ENCODE data around the gene CLEC2B. TPM values are rescaled to one million over a fixed set of nuclear protein-coding genes. Genes with fewer than 3 reads are reported as not detected.
A peak's percentile ranks its signal among the peaks of the same experiment; 100 is the strongest.
"Not testable (repeated sequence)": the region's sequence is repeated elsewhere in the genome, so short reads cannot be mapped to it uniquely, and the experiment has no call there.

Gene CLEC2B
- total RNA-seq, 2 experiments from 2014 or later, result 55.1 to 55.3 TPM

DNA sequence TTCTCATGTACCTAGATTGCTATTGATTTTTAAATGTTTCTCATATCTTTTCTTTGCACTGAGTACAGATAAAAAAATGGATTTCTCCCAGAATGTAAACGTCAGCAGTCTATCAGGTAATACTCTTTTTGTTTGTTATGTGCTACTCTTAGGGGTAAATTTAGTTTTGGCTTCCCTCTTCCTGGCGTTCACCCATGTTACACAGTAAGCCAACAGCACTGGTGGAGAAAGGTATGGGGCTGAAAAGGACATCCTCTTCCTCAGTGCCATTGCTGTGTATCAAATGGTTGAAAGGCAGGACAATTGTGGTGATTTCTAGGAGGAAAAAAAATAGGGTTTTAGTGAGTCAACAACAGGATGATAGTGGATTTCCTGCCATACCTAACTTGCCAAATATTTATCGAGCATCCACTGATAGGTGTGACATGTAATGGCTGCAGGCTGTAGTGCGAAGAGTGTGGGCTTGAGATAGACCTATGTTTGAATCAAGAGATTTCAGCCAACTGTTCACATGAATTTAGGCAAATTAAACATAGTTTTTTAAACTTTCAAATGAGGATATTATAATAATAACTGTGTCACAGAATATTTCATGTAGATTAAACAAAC lies 19.6 kb upstream of the CLEC2B start:
- H3K27me3 Mint-ChIP-seq, result no peaks in the 10 kb centered on the region
- DNase-seq (no peak), ATAC-seq (no peak)
- H3K27ac Mint-ChIP-seq, result no peak overlapping the region
- no peaks in the 10 kb centered on the region for H3K9me3 Mint-ChIP-seq (ENCODE audit: low read depth)
- no peak overlapping the region for H3K4me3 Mint-ChIP-seq
- CTCF ChIA-PET, result no interaction called here
- peaks cover 14% of the 10 kb centered on the region for H3K4me1 Mint-ChIP-seq
- peaks cover 3% of the 10 kb centered on the region for H3K36me3 Mint-ChIP-seq

DNA sequence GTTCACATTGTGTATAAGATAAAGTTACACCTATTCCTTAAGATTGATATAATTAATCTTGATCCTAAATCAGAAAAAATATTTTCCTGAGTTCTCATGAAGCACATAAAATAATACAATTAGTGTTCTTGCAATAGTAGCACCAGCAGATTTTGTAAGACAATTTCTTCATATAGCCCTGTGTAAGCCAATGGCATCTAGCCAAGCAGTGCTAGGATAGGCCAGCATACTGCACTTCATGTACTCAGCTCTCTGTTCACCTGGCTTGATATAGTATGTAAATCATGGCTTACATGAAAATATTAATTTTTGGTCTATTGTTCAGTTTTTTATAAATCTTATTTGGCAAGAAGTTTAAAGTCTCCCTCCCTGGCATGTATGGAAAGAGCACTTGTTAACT lies 14.0 kb upstream of the CLEC2B start:
- Mint-ChIP-seq H3K27ac (no peak overlapping the region), H3K9me3 (ENCODE audit: low read depth) (no peaks in the 10 kb centered on the region), H3K27me3 (no peaks in the 10 kb centered on the region), H3K4me1 (peaks cover 22% of the 10 kb centered on the region), H3K4me3 (no peak overlapping the region), H3K36me3 (peaks cover 4% of the 10 kb centered on the region)
- ATAC-seq (no peak), DNase-seq (no peak)
- CTCF ChIA-PET, result no interaction called here

DNA sequence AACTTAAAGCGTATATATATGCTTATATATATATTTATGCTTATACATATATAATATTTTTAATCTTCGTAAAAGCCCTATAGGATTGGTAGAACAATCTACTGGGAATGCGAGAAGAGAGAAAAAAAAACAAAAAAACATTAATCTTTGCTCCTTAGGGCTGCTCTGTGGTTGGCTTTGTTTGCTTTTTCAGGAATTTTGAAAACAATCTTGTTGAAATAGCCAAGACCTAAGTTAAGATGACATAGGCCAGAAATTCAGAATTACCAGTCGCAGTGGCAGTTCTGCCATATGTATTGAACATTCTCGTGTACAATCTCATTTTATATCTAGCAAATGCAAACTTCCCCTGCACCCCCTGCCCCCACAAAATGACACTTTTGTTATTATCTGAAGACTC lies 12.8 kb upstream of the CLEC2B start:
- H3K9me3 Mint-ChIP-seq (ENCODE audit: low read depth), result no peaks in the 10 kb centered on the region
- no peaks in the 10 kb centered on the region for H3K27me3 Mint-ChIP-seq
- DNase-seq (no peak), ATAC-seq (no peak)
- CTCF ChIA-PET, result no interaction called here
- H3K36me3 Mint-ChIP-seq, result peaks cover 2% of the 10 kb centered on the region
- no peak overlapping the region for H3K27ac Mint-ChIP-seq
- H3K4me1 Mint-ChIP-seq, result peaks cover 20% of the 10 kb centered on the region
- H3K4me3 Mint-ChIP-seq, result no peak overlapping the region

DNA sequence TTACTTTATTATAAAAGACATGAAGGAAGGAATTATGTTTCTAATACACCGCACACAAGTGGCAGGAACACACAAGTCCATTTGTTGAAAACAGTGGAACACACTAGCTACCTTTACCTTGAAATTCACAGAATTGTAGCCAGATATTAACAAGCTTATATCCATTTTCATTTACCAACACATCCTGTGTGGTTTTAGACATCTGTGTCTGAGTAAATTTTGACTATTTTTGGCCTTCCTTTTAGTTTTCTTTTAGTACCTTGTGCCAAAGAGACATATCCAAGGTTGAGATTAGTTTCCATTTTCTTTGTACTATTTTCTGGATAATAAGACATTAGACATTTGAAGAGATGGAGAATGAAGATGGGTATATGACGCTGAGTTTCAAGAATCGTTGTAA lies 12.1 kb upstream of the CLEC2B start, which contains the start of gene KLRF2:
TSS of gene KLRF2 (plus strand) at position 244 of the 400 bp plus-strand sequence. CDS start at position 351, 107 bp downstream.
- peak; percentile 27 for ATAC-seq
- Mint-ChIP-seq H3K27ac (peak within 1 kb of the TSS; percentile 45), H3K4me3 (no peak within 1 kb of the TSS), H3K9me3 (ENCODE audit: low read depth) (no peaks in the 10 kb centered on the region), H3K27me3 (no peaks in the 10 kb centered on the region), H3K4me1 (peaks cover 20% of the 10 kb centered on the region), H3K36me3 (peaks cover 2% of the 10 kb centered on the region)
- CTCF ChIA-PET, result interaction anchor here (1.0 kb wide), 1 partner anchor 44 kb away, joined by 5 read pairs; no protein-coding TSS in a partner anchor
- DNase-seq, result no peak

DNA sequence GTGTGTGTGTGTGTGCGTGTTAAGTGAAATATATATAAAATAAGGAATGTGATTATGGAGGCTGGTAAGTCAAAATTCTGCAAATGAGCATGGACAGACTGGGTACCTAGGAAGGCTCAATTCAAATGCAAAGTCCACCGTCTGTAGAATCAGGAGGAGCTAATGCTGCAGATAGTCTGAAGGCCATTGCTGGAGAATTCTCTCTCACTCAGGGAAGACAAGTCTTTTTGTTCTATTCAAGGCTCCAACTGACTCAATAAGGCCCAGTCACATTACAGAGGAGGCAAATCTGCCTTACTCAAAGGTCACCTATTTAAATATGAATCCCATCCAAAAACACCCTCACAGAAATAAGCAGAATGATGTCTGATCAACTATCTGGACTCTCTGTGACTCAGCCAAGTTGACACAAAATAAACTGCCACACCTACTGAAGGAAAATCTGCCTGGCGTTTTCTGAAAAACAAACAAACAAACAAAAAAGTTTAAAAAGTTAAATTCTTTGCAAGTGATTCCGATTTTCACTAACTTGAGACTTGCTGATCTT lies 11.5 kb upstream of the CLEC2B start:
- no peaks in the 10 kb centered on the region for H3K9me3 Mint-ChIP-seq (ENCODE audit: low read depth)
- H3K4me3 Mint-ChIP-seq, result no peak overlapping the region
- no peaks in the 10 kb centered on the region for H3K27me3 Mint-ChIP-seq
- CTCF ChIA-PET, result interaction anchor here (1.0 kb wide), 1 partner anchor 45 kb away, joined by 5 read pairs; no protein-coding TSS in a partner anchor
- no peak for ATAC-seq
- DNase-seq, result no peak
- H3K27ac Mint-ChIP-seq, result no peak overlapping the region
- peaks cover 2% of the 10 kb centered on the region for H3K36me3 Mint-ChIP-seq
- peaks cover 20% of the 10 kb centered on the region for H3K4me1 Mint-ChIP-seq

DNA sequence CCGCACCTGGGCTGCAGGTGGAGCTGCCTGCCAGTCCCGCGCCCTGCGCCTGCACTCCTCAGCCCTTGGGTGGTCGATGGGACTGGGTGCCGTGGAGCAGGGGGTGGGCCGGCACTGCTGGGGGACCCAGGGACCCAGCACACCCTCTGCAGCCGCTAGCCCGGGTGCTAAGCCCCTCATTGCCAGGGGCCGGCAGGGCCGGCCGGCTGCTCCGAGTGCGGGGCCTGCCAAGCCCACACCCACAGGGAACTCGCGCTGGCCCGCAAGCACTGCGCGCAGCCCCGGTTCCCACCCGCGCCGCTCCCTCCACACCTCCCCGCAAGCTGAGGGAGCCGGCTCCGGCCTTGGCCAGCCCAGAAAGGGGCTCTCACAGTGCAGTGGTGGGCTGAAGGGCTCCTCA lies 7.0 kb upstream of the CLEC2B start:
- H3K4me3 Mint-ChIP-seq; H3K27ac Mint-ChIP-seq; CTCF ChIA-PET; H3K36me3 Mint-ChIP-seq; H3K9me3 Mint-ChIP-seq (ENCODE audit: low read depth); DNase-seq; H3K27me3 Mint-ChIP-seq; ATAC-seq: not testable (repeated sequence)
- peaks cover 18% of the 10 kb centered on the region for H3K4me1 Mint-ChIP-seq

DNA sequence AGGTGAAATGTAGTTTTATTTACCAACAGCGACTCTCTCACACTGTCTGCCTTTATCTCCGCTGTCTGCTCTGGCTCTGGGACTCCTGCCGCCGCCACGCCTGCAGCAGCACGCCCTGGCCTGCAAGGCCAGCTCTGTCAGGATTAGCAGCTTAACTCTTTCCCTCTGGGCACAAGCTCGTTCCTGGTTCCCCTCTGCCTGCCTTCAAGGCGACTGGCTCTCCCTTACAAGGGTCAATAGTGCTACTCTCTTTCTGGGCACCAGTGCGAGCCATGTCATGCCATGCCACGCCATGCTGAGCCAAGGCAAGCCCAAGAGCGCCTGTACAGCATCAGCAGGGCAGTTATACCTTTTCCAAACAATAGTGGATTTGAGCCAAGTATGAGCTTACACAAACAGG lies 3.6 kb upstream of the CLEC2B start:
- no peaks in the 10 kb centered on the region for H3K9me3 Mint-ChIP-seq (ENCODE audit: low read depth)
- CTCF ChIA-PET, result interaction anchor here (0.9 to 1.1 kb wide), 3 partner anchors 9 to 59 kb away, joined by 3 read pairs; no protein-coding TSS in a partner anchor
- no peak overlapping the region for H3K27ac Mint-ChIP-seq
- H3K4me3 Mint-ChIP-seq, result no peak overlapping the region
- H3K27me3 Mint-ChIP-seq, result no peaks in the 10 kb centered on the region
- peaks cover 4% of the 10 kb centered on the region for H3K36me3 Mint-ChIP-seq
- DNase-seq, result no peak
- H3K4me1 Mint-ChIP-seq, result peaks cover 14% of the 10 kb centered on the region
- no peak for ATAC-seq

DNA sequence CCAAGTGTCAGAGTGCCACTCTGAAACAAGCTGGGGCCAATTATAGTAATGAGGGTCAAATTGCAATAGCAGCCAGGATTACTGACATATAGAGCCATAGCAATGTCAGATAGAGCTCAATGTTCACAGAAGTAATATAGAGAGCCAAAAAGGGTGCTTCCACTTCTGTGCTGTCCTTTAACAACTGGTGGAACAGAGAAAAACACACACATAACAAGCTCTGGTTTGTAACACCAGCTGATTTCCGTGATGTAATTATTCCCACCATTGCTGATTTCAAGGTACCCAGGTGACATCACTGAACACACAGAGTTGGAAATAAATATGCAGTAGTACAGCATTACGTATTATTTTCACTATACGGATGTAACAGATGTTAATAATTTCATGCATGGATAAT lies 3.0 kb upstream of the CLEC2B start:
- H3K27ac Mint-ChIP-seq, result no peak overlapping the region
- H3K4me3 Mint-ChIP-seq, result no peak overlapping the region
- no peaks in the 10 kb centered on the region for H3K27me3 Mint-ChIP-seq
- no peaks in the 10 kb centered on the region for H3K9me3 Mint-ChIP-seq (ENCODE audit: low read depth)
- H3K4me1 Mint-ChIP-seq, result peaks cover 14% of the 10 kb centered on the region
- ATAC-seq (no peak), DNase-seq (no peak)
- H3K36me3 Mint-ChIP-seq, result peaks cover 8% of the 10 kb centered on the region
- CTCF ChIA-PET, result interaction anchor here (0.9 to 1.9 kb wide), 6 partner anchors 9 to 129 kb away, joined by 3 to 8 read pairs (median 4); no protein-coding TSS in a partner anchor

DNA sequence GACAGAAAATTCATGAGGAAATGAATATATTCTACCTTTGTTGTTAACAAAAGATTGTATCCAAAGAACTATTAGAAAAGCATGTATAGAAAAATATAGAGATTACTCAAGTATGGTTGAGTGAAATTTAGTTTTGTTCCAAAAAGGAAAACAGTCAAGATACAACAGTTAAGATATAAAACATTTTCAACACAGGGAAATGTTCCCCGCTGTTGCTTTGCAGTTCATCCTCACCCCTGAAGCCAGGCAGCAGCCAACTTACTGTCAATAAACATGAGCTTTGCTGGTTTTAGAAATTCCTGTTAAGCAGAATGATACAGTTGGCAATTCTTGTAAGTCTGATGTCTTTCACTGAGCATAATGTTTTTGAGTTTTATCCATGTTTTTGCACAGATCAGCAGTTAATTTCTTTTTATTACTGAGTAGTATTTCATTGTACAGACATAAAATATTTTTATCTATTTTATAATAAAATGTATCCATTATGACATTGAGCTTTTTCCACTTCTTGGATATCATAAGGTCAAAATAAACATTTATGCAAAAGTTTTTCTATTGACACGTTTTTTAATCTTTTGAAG lies 1.2 kb upstream of the CLEC2B start:
- H3K4me1 Mint-ChIP-seq, result peaks cover 14% of the 10 kb centered on the region
- H3K9me3 Mint-ChIP-seq (ENCODE audit: low read depth), result no peaks in the 10 kb centered on the region
- ATAC-seq (no peak), DNase-seq (no peak)
- CTCF ChIA-PET, result interaction anchor here (1.9 kb wide), 1 partner anchor 57 kb away, joined by 8 read pairs; no protein-coding TSS in a partner anchor
- H3K36me3 Mint-ChIP-seq, result peaks cover 17% of the 10 kb centered on the region
- peak overlapping the region; percentile 89 for H3K27ac Mint-ChIP-seq
- H3K4me3 Mint-ChIP-seq, result peak overlapping the region; percentile 85
- H3K27me3 Mint-ChIP-seq, result no peaks in the 10 kb centered on the region

DNA sequence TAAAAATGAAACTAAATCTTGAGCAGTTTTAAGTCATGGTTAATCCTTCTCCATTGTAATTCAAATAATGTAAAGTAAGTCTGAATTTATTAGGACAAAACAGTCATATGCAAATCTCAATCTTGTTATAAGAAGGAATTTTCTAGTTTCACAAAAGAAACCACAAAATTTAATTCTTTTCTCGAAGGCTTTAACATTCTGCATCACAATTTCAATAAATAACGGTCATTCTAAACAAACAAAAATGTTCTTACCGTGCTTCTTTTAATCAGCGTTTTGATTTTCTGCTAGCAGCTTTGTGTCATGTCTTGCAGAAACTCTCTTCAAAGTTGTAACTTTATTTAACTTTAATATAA lies 225 bp downstream of the CLEC2B start:
- CTCF ChIA-PET, result interaction anchor here (0.7 to 2.4 kb wide), 8 partner anchors 16 to 126 kb away, joined by 3 to 8 read pairs (median 4); no protein-coding TSS in a partner anchor
- Mint-ChIP-seq H3K36me3 (peaks cover 24% of the 10 kb centered on the region), H3K27me3 (no peaks in the 10 kb centered on the region), H3K4me3 (peak overlapping the region; percentile 85), H3K27ac (peak overlapping the region; percentile 89), H3K9me3 (ENCODE audit: low read depth) (peaks cover 3% of the 10 kb centered on the region), H3K4me1 (peaks cover 19% of the 10 kb centered on the region)
- DNase-seq (no peak), ATAC-seq (no peak)

DNA sequence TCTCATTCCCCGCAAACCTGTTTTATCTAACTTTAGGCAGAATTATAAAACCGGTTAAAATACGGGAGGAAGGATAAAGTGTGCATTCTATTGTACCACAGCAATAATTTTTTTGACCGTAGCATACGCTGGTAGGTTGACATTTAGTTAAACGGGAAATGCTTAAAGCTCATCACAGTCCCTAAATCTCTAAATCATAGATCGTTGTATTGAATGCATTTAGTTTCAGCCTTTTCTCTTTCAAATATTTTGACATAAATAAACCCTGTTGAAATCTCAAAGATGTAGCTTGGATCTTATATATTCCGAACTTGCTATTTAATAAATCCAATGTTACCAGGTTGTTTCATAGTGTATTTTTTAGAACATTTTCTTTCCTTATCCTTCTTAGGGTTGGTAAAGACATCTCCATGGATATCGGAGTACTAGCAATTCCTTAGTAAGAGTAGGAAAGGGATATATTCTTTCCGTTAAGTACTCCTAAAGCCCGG lies 798 bp downstream of the CLEC2B start:
- Mint-ChIP-seq H3K36me3 (peaks cover 30% of the 10 kb centered on the region), H3K27ac (peak overlapping the region; percentile 89), H3K4me3 (peak overlapping the region; percentile 85), H3K9me3 (ENCODE audit: low read depth) (peaks cover 6% of the 10 kb centered on the region), H3K4me1 (peaks cover 24% of the 10 kb centered on the region), H3K27me3 (no peaks in the 10 kb centered on the region)
- CTCF ChIA-PET, result interaction anchor here (1.0 to 2.4 kb wide), 4 partner anchors 71 to 118 kb away, joined by 4 to 8 read pairs (median 4); no protein-coding TSS in a partner anchor
- ATAC-seq (no peak), DNase-seq (no peak)

DNA sequence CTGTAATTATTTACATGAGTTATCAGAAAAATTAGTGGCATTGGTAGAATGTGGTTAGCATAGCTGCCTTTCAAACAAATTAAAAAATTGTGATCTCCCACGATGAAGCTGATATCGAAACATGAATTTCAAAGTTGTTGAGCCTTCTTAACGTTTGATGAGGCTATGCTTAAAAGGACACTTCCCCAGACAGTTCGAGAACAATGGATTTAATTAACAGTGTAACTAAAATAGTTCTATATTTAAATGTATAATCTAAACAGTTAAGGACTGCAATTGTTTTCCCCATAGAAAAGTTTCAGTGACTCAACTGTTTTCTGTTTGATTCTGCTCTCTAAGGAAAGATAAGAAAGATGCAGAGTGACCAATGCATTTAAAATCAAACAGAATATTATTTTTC lies 1.6 kb downstream of the CLEC2B start:
- CTCF ChIA-PET, result interaction anchor here (1.3 to 2.5 kb wide), 4 partner anchors 53 to 118 kb away, joined by 4 to 15 read pairs (median 10); no protein-coding TSS in a partner anchor
- H3K27ac Mint-ChIP-seq, result peak overlapping the region; percentile 90
- peaks cover 32% of the 10 kb centered on the region for H3K4me1 Mint-ChIP-seq
- peak overlapping the region; percentile 85 for H3K4me3 Mint-ChIP-seq
- H3K36me3 Mint-ChIP-seq, result peaks cover 38% of the 10 kb centered on the region
- no peaks in the 10 kb centered on the region for H3K27me3 Mint-ChIP-seq
- DNase-seq (no peak), ATAC-seq (no peak)
- H3K9me3 Mint-ChIP-seq (ENCODE audit: low read depth), result peaks cover 9% of the 10 kb centered on the region

DNA sequence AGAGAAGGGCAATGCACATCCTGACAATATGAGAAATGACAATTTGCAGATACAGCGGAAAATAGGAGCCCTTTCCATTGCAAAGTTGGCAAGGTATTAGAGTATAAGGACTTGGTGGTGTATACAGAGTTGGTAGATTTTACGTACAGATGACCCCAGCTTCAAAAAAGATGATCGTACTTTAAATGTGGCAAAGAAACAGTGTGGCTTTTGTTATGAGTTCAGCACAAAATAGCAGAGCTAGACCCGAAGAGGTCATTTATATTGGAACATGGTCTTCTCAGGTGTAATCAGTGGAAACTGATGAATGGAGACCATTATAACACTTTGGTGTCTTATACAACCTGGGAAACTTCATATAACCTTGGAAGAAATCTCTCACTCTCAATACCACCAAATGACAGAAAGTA lies 2.3 kb downstream of the CLEC2B start:
- Mint-ChIP-seq H3K36me3 (peaks cover 42% of the 10 kb centered on the region), H3K27me3 (no peaks in the 10 kb centered on the region), H3K9me3 (ENCODE audit: low read depth) (peaks cover 10% of the 10 kb centered on the region), H3K4me1 (peaks cover 33% of the 10 kb centered on the region), H3K27ac (peak overlapping the region; percentile 90), H3K4me3 (peak overlapping the region; percentile 85)
- DNase-seq, result no peak
- CTCF ChIA-PET, result interaction anchor here (0.9 to 2.5 kb wide), 7 partner anchors 53 to 219 kb away, joined by 3 to 15 read pairs (median 4); no protein-coding TSS in a partner anchor
- peak; percentile 4 for ATAC-seq
